ENCODE measurements around the gene MTARC1.

Gene MTARC1

DNA sequence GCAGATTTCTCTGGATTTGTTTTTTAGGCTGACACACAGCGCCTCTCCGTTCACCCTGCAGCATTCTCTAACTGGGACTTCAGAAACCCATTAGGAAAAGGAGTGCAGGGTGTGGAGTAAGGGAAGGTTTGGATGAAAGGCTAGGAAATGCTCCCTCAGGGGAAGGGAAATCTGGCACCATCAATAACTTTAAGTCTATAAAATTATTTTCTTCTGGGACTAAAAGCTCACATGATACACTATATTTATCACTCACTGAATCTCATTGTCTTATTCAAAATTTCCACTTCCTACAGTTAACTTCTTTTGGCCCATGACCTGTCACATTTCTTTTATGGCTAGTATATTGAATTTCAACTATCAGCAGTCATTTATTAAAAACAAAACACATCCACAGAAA, 46.7 kb downstream of the MTARC1 start:
- no peak for DNase-seq (ENCODE audit: low read depth, low spot score)

- DNase-seq (ENCODE audit: low read depth, low spot score), result no peak
Observed at GRCh38 chr1:220834155-220834870, 47.6 kb downstream of the MTARC1 start.

Measured in ELF-1 (cell line).